HG03045 (cell line): Measurements from ENCODE around the gene FAM236D.
"Not testable (repeated sequence)": the region's sequence is repeated elsewhere in the genome, so short reads cannot be mapped to it uniquely, and the experiment has no call there.

Experiments used
- ATAC-seq: cut with Tn5 transposase; IDR thresholded peaks from one replicate; pipeline ENCODE4 v1.9.1; 2021; ENCODE audit warnings: mild to moderate bottlenecking, moderate library complexity; ENCODE audit not compliant: unreplicated experiment

FAM236D gene

GRCh38 chrX:72808110-72808509 is at the start of gene FAM236D:
FAM236D (minus strand) TSS chrX:72808210; CDS start chrX:72808110, 100 bp downstream.
- ATAC-seq, result not testable (repeated sequence)

- not testable (repeated sequence) for ATAC-seq
Measured at GRCh38 chrX:72837532-72837931, 29.5 kb upstream of the FAM236D start.

- not testable (repeated sequence) for ATAC-seq
Measured at GRCh38 chrX:72830701-72831100, 22.7 kb upstream of the FAM236D start.

- not testable (repeated sequence) for ATAC-seq
Measured at GRCh38 chrX:72790390-72790789, 17.6 kb downstream of the FAM236D start.

GRCh38 chrX:72788142-72788541 is 19.9 kb downstream of the FAM236D start:
- ATAC-seq, result not testable (repeated sequence)

- ATAC-seq, result not testable (repeated sequence)
Measured at GRCh38 chrX:72783964-72784363, 24.0 kb downstream of the FAM236D start.

GRCh38 chrX:72783365-72783936 is 24.6 kb downstream of the FAM236D start:
- ATAC-seq, result not testable (repeated sequence)

GRCh38 chrX:72782560-72782959 is 25.4 kb downstream of the FAM236D start, which contains the start of gene FAM236B:
FAM236B (minus strand) TSS chrX:72782660; CDS start chrX:72782560, 100 bp downstream.
- ATAC-seq, result not testable (repeated sequence)

- ATAC-seq, result not testable (repeated sequence)
Measured at GRCh38 chrX:72778146-72778545, 29.9 kb downstream of the FAM236D start.

GRCh38 chrX:72777467-72777790 is 30.6 kb downstream of the FAM236D start:
- not testable (repeated sequence) for ATAC-seq

- ATAC-seq, result not testable (repeated sequence)
Measured at GRCh38 chrX:72776653-72777466, 31.1 kb downstream of the FAM236D start, which contains the start of gene DMRTC1B. DMRTC1B (plus strand) TSS chrX:72776890; CDS start chrX:72845136, 68,246 bp downstream.

GRCh38 chrX:72760454-72760853 is 47.6 kb downstream of the FAM236D start:
- not testable (repeated sequence) for ATAC-seq
